ENCODE data around the gene PNKP. TPM values are rescaled to one million over a fixed set of nuclear protein-coding genes. Genes with fewer than 3 reads are reported as not detected.

Gene PNKP
- total RNA-seq, 1 donor from 2014 or later, result 83.2 TPM

GRCh38 chr19:49843265-49843664 lies 24.1 kb downstream of the PNKP start:
- no peak for TF ChIP-seq CTCF (IDR thresholded peaks at IDR 0.05)
- peaks cover 10% of the 10 kb centered on the region for H3K36me3 ChIP-seq
- intact Hi-C loops (cut with DNase I), result no loop called here
- no peak for ATAC-seq
- no peak overlapping the region for H3K4me3 ChIP-seq
- no peaks in the 10 kb centered on the region for H3K9me3 ChIP-seq
- DNase-seq, result no peak
- H3K4me1 ChIP-seq, result peaks cover 3% of the 10 kb centered on the region
- H3K27me3 ChIP-seq, result no peaks in the 10 kb centered on the region
- H3K27ac ChIP-seq, result no peak overlapping the region

GRCh38 chr19:49840736-49841249 lies 26.6 kb downstream of the PNKP start:
- ATAC-seq (no peak), DNase-seq (no peak)

GRCh38 chr19:49840321-49840720 lies 27.1 kb downstream of the PNKP start:
- peaks cover 29% of the 10 kb centered on the region for H3K36me3 ChIP-seq
- intact Hi-C loops (cut with DNase I), result no loop called here
- DNase-seq, result no peak

More at GRCh38 chr19:49840736-49841249, 26.6 kb downstream of the PNKP start:
- TF ChIP-seq CTCF (IDR thresholded peaks at IDR 0.05), result no peak
- Histone ChIP-seq H3K27me3 (no peaks in the 10 kb centered on the region), H3K9me3 (no peaks in the 10 kb centered on the region), H3K4me3 (no peak overlapping the region), H3K27ac (no peak overlapping the region), H3K4me1 (no peaks in the 10 kb centered on the region), H3K36me3 (peaks cover 24% of the 10 kb centered on the region)
- intact Hi-C loops (cut with DNase I), result no loop called here

GRCh38 chr19:49839713-49840112 lies 27.7 kb downstream of the PNKP start:
- DNase-seq (no peak), ATAC-seq (no peak)
- Histone ChIP-seq H3K9me3 (no peaks in the 10 kb centered on the region), H3K4me3 (no peak overlapping the region), H3K27ac (no peak overlapping the region), H3K27me3 (no peaks in the 10 kb centered on the region), H3K4me1 (no peaks in the 10 kb centered on the region), H3K36me3 (peaks cover 35% of the 10 kb centered on the region)
- intact Hi-C loops (cut with DNase I), result no loop called here
- TF ChIP-seq CTCF (IDR thresholded peaks at IDR 0.05), result no peak

More at GRCh38 chr19:49840321-49840720, 27.1 kb downstream of the PNKP start:
- TF ChIP-seq CTCF (IDR thresholded peaks at IDR 0.05), result no peak
- no peaks in the 10 kb centered on the region for H3K4me1 ChIP-seq
- H3K9me3 ChIP-seq, result no peaks in the 10 kb centered on the region
- no peak overlapping the region for H3K4me3 ChIP-seq
- H3K27me3 ChIP-seq, result no peaks in the 10 kb centered on the region
- no peak overlapping the region for H3K27ac ChIP-seq
- no peak for ATAC-seq

- H3K36me3 ChIP-seq, result peaks cover 41% of the 10 kb centered on the region
- H3K4me1 ChIP-seq, result no peaks in the 10 kb centered on the region
- H3K9me3 ChIP-seq, result no peaks in the 10 kb centered on the region
- no peak overlapping the region for H3K27ac ChIP-seq
- ATAC-seq, result no peak
- intact Hi-C loops (cut with DNase I), result no loop called here
- DNase-seq, result no peak
- no peak overlapping the region for H3K4me3 ChIP-seq
- H3K27me3 ChIP-seq, result no peaks in the 10 kb centered on the region
- TF ChIP-seq CTCF (IDR thresholded peaks at IDR 0.05), result no peak
Observed at GRCh38 chr19:49838885-49839588, 28.3 kb downstream of the PNKP start.
